NCI-H1436 treated with DMSO at 0.1 percent for 48 hours (cell line): ENCODE results near the gene DHX58.

ENCODE experiments used
- DNase-seq: peaks from one replicate; lab custom pipeline; 2025; lab: John Stamatoyannopoulos, UW

Gene DHX58

GRCh38 chr17:42081516-42082129 is 30.9 kb downstream of the DHX58 start:
- no peak for DNase-seq

GRCh38 chr17:42079541-42079940 is 33.0 kb downstream of the DHX58 start:
- no peak for DNase-seq

GRCh38 chr17:42078396-42079043 is 34.0 kb downstream of the DHX58 start:
- no peak for DNase-seq

GRCh38 chr17:42077755-42078154 is 34.8 kb downstream of the DHX58 start:
- no peak for DNase-seq

- no peak for DNase-seq
Observed at GRCh38 chr17:42076797-42077559, 35.5 kb downstream of the DHX58 start.

GRCh38 chr17:42075789-42076188 is 36.7 kb downstream of the DHX58 start:
- DNase-seq, result no peak

- DNase-seq, result no peak
Observed at GRCh38 chr17:42072323-42073187, 40.0 kb downstream of the DHX58 start.

- no peak for DNase-seq
Observed at GRCh38 chr17:42071810-42072209, 40.7 kb downstream of the DHX58 start.

GRCh38 chr17:42068979-42069378 is 43.5 kb downstream of the DHX58 start:
- no peak for DNase-seq

GRCh38 chr17:42067371-42068091 is 45.0 kb downstream of the DHX58 start:
- DNase-seq, result no peak

- DNase-seq, result no peak
Observed at GRCh38 chr17:42065201-42065600, 47.3 kb downstream of the DHX58 start.

- DNase-seq, result no peak
Observed at GRCh38 chr17:42062681-42063080, 49.8 kb downstream of the DHX58 start.

- DNase-seq, result no peak
Observed at GRCh38 chr17:42061646-42062487, 50.6 kb downstream of the DHX58 start.

GRCh38 chr17:42060231-42060630 is 52.3 kb downstream of the DHX58 start:
- no peak for DNase-seq

- no peak for DNase-seq
Observed at GRCh38 chr17:42059815-42060214, 52.7 kb downstream of the DHX58 start.

- no peak for DNase-seq
Observed at GRCh38 chr17:42058063-42058462, 54.5 kb downstream of the DHX58 start.

- DNase-seq, result no peak
Observed at GRCh38 chr17:42056635-42057034, 55.9 kb downstream of the DHX58 start.

GRCh38 chr17:42055496-42055895 is 57.0 kb downstream of the DHX58 start:
- no peak for DNase-seq

- DNase-seq, result no peak
Observed at GRCh38 chr17:42055027-42055426, 57.5 kb downstream of the DHX58 start.

- no peak for DNase-seq
Observed at GRCh38 chr17:42053731-42054500, 58.6 kb downstream of the DHX58 start.
